A549 (cell line): ENCODE results near the gene BABAM2.

Experiments used
- CHD2 ChIP-seq: fragments of 150-350 bp; IDR thresholded peaks from 2 replicates; pipeline ENCODE4 v1.6.1; 2014; ENCODE audit warnings: low read length; ENCODE audit not compliant: partially characterized antibody
- CTCF ChIP-seq: fragments of >200 bp; sonication (Bioruptor Twin); formaldehyde crosslinking; IDR thresholded peaks from 3 replicates; pipeline ENCODE4 v1.5.1; 2016
- EP300 ChIP-seq, 2 experiments: fragments of >200 bp; sonication (Bioruptor Twin); formaldehyde crosslinking; IDR thresholded peaks; 2 replicates in 1 of 2; 3 replicates in 1 of 2; pipeline ENCODE4 v1.6.1; 2016 to 2017
- ESRRA ChIP-seq: fragments of 150-350 bp; IDR thresholded peaks from 2 replicates; pipeline ENCODE4 v1.6.1; 2014; ENCODE audit warnings: mild to moderate bottlenecking, low read length, borderline replicate concordance
- MAFK ChIP-seq: fragments of 450-650 bp; IDR thresholded peaks from 2 replicates; pipeline ENCODE4 v1.6.1; 2014; ENCODE audit not compliant: partially characterized antibody
- REST ChIP-seq: fragments of 200-600 bp; sonication (generic); IDR thresholded peaks from 2 replicates; pipeline ENCODE4 v1.6.1; 2016; ENCODE audit warnings: antibody characterized with exemption, mild to moderate bottlenecking, moderate library complexity
- ZFP36 ChIP-seq: fragments of 450-650 bp; IDR thresholded peaks from 2 replicates; pipeline ENCODE4 v1.6.1; 2014; ENCODE audit warnings: borderline replicate concordance; ENCODE audit not compliant: partially characterized antibody
- TF ChIP-seq, protein P1 (sequence below): fragments of 450-650 bp; IDR thresholded peaks from 2 replicates; pipeline ENCODE4 v1.6.1; 2014; ENCODE audit warnings: antibody characterized with exemption
- TF ChIP-seq, protein P2 (sequence below): fragments of >200 bp; sonication (Bioruptor Twin); formaldehyde crosslinking; IDR thresholded peaks from 3 replicates; pipeline ENCODE4 v1.6.1; 2016

- TF ChIP-seq CHD2 (no peak), EP300 (IDR thresholded peaks at IDR 0.05) (no peak), CTCF (no peak), ESRRA (no peak), ZFP36 (no peak), MAFK (peak; percentile 70), REST (no peak)
- TF ChIP-seq, protein P1, sequence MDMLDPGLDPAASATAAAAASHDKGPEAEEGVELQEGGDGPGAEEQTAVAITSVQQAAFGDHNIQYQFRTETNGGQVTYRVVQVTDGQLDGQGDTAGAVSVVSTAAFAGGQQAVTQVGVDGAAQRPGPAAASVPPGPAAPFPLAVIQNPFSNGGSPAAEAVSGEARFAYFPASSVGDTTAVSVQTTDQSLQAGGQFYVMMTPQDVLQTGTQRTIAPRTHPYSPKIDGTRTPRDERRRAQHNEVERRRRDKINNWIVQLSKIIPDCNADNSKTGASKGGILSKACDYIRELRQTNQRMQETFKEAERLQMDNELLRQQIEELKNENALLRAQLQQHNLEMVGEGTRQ, result no peak
- TF ChIP-seq, protein P2, sequence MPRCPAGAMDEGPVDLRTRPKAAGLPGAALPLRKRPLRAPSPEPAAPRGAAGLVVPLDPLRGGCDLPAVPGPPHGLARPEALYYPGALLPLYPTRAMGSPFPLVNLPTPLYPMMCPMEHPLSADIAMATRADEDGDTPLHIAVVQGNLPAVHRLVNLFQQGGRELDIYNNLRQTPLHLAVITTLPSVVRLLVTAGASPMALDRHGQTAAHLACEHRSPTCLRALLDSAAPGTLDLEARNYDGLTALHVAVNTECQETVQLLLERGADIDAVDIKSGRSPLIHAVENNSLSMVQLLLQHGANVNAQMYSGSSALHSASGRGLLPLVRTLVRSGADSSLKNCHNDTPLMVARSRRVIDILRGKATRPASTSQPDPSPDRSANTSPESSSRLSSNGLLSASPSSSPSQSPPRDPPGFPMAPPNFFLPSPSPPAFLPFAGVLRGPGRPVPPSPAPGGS, result no peak
These were observed 113.6 kb downstream of the BABAM2 start for GRCh38 chr2:28004086-28004485.
